Esophagus squamous epithelium (tissue), 5 donors: ENCODE results near the gene ACAP3. TPM values are rescaled to one million over a fixed set of nuclear protein-coding genes. Genes with fewer than 3 reads are reported as not detected.

ENCODE experiments used
- DNase-seq: peaks from one replicate; lab custom pipeline; 2025; lab: John Stamatoyannopoulos, UW
- H3K27ac ChIP-seq, 4 donors: fragments of 200-600 bp; sonication (generic); one replicate each; pipeline ENCODE4 v1.5.1; 2016 to 2019; ENCODE audit warnings: mild to moderate bottlenecking in 1 of 4
- H3K27me3 ChIP-seq, 4 donors: fragments of 200-600 bp; sonication (generic); 1 replicate in 3 of 4; 2 replicates in 1 of 4; pipeline versions ENCODE4 v1.5.1 to v1.6.0; 2017 to 2021; ENCODE audit warnings: antibody characterized with exemption in 1 of 4
- H3K36me3 ChIP-seq, 3 donors: fragments of 200-600 bp; sonication (generic); one replicate each; pipeline ENCODE4 v1.5.1; 2016 to 2019
- H3K4me1 ChIP-seq, 3 donors: fragments of 200-600 bp; sonication (generic); one replicate each; pipeline ENCODE4 v1.5.1; 2017 to 2019
- H3K4me3 ChIP-seq, 4 donors: fragments of 200-600 bp; sonication (generic); 1 replicate in 3 of 4; 2 replicates in 1 of 4; pipeline ENCODE4 v1.5.1; 2016 to 2019; ENCODE audit warnings: mild to moderate bottlenecking in 2 of 4, moderate library complexity in 1 of 4
- H3K9me3 ChIP-seq, 3 donors: fragments of 200-600 bp; sonication (generic); one replicate each; pipeline ENCODE4 v1.5.1; 2016 to 2019
- CTCF ChIP-seq, 6 experiments: fragments of 450-650 bp in 4 of 6; fragments of 200-600 bp in 2 of 6; sonication (generic) in 2 of 6; IDR thresholded peaks; one replicate each; pipeline ENCODE4 v1.5.1; 2016 to 2019; ENCODE audit warnings: antibody characterized with exemption in 6 of 6, mild to moderate bottlenecking in 4 of 6, moderate library complexity in 4 of 6
- POLR2A ChIP-seq, 4 donors: fragments of 450-650 bp; IDR thresholded peaks; one replicate each; pipeline ENCODE4 v1.6.1; 2017; ENCODE audit warnings: antibody characterized with exemption in 4 of 4, mild to moderate bottlenecking in 4 of 4, moderate library complexity in 3 of 4
- WGBS, 2 donors: methylation state at CpG; one replicate each; pipeline ENCODE4 v1.1.5; 2018; 5-methylcytosine and 5-hydroxymethylcytosine counted together
- intact Hi-C: fragments of 100-400 bp; cut with DNase I; formaldehyde crosslinking; loops from one replicate; pipeline ENCODE4 v1.15.0; 2022
- small RNA-seq, 4 donors: library from RNA; depleted of rRNA; stranded (forward); fragments of <200 nt; gene quantifications; one replicate each; pipeline ENCODE3, GENCODE V24; 2016
- total RNA-seq, 4 donors: library from RNA; depleted of rRNA; stranded (reverse); fragments of >200 nt; gene quantifications; one replicate each; pipeline ENCODE4 v1.1.0, GENCODE V29; 2016
- donor health status: DM: yes; HTN: yes; CAD: no.

ACAP3 gene
- total RNA-seq, 4 donors from 2014 or later = 36.4 to 66.7 (median 56.9) TPM

GRCh38 chr1:1244192-1244811, 63.4 kb downstream of the ACAP3 start:
- no peak for DNase-seq
- H3K9me3 ChIP-seq = no peaks in the 10 kb centered on the region
- intact Hi-C loops = loop anchor here (10.0 kb wide), 1 partner anchor 120 kb away; no protein-coding TSS in a partner anchor
- H3K27me3 ChIP-seq = peaks cover 0 to 65% (median 13%) of the 10 kb centered on the region in 4 donors
- H3K36me3 ChIP-seq = no peaks in the 10 kb centered on the region
- H3K4me3 ChIP-seq = no peak overlapping the region
- H3K27ac ChIP-seq = no peak overlapping the region
- H3K4me1 ChIP-seq = peaks cover 13 to 37% (median 13%) of the 10 kb centered on the region in 3 donors
- WGBS, 2 donors = 59 to 82% methylated on average over 5 to 18 of the region's 30 CpGs
- TF ChIP-seq POLR2A (IDR thresholded peaks at IDR 0.05) = no peak
- TF ChIP-seq CTCF (IDR thresholded peaks at IDR 0.05) = no peak

- no peaks in the 10 kb centered on the region for H3K36me3 ChIP-seq
- H3K4me1 ChIP-seq = peaks cover 13 to 42% (median 14%) of the 10 kb centered on the region in 3 donors
- no peak overlapping the region for H3K4me3 ChIP-seq
- H3K27me3 ChIP-seq = peaks cover 0 to 70% (median 15%) of the 10 kb centered on the region in 4 donors
- 20% methylated on average over 1 of the region's 23 CpGs; no CpG with 5 or more reads in 1 of the 2 donors for WGBS, 2 donors
- DNase-seq = no peak
- intact Hi-C loops = loop anchor here (10.0 kb wide), 1 partner anchor 119 kb away; no protein-coding TSS in a partner anchor
- no peaks in the 10 kb centered on the region for H3K9me3 ChIP-seq
- H3K27ac ChIP-seq = no peak overlapping the region
- no peak for TF ChIP-seq POLR2A (IDR thresholded peaks at IDR 0.05)
- TF ChIP-seq CTCF (IDR thresholded peaks at IDR 0.05) = no peak
Measured at GRCh38 chr1:1243807-1244191, 63.9 kb downstream of the ACAP3 start.

GRCh38 chr1:1243266-1243660, 64.5 kb downstream of the ACAP3 start:
- intact Hi-C loops = loop anchor here (10.0 kb wide), 1 partner anchor 118 kb away; no protein-coding TSS in a partner anchor
- no peaks in the 10 kb centered on the region for H3K9me3 ChIP-seq
- WGBS, 2 donors = 90% methylated on average over 2 of the region's 23 CpGs; no CpG with 5 or more reads in 1 of the 2 donors
- H3K27me3 ChIP-seq = peaks cover 0 to 75% (median 20%) of the 10 kb centered on the region in 4 donors
- no peak overlapping the region for H3K4me3 ChIP-seq
- no peak overlapping the region for H3K27ac ChIP-seq
- DNase-seq = no peak
- H3K4me1 ChIP-seq = peaks cover 13 to 47% (median 19%) of the 10 kb centered on the region in 3 donors
- no peak for TF ChIP-seq CTCF (IDR thresholded peaks at IDR 0.05)
- TF ChIP-seq POLR2A (IDR thresholded peaks at IDR 0.05) = no peak
- H3K36me3 ChIP-seq = no peaks in the 10 kb centered on the region

- WGBS, 2 donors = 40 to 100% methylated on average over 1 of the region's 41 CpGs
- TF ChIP-seq CTCF (IDR thresholded peaks at IDR 0.05) (no peak), POLR2A (IDR thresholded peaks at IDR 0.05) (no peak)
Measured at GRCh38 chr1:1242461-1243265, 65.1 kb downstream of the ACAP3 start.

More at GRCh38 chr1:1242461-1243265, 65.1 kb downstream of the ACAP3 start:
- Histone ChIP-seq H3K27me3 (peaks cover 0 to 75% (median 22%) of the 10 kb centered on the region in 4 donors), H3K36me3 (no peaks in the 10 kb centered on the region), H3K9me3 (no peaks in the 10 kb centered on the region), H3K4me1 (peaks cover 13 to 53% (median 25%) of the 10 kb centered on the region in 3 donors), H3K27ac (no peak overlapping the region), H3K4me3 (no peak overlapping the region)
- intact Hi-C loops = loop anchor here (10.0 kb wide), 1 partner anchor 118 kb away; no protein-coding TSS in a partner anchor
- no peak for DNase-seq

Small RNA genes within 50 kb of the gene (small RNA-seq; reads per million reads assigned to genes)
- gene MIR6726 = 0 to 50.8 (median 0.16) reads per million in 4 donors

Other genes starting within 250 kb of the ACAP3 start
- gene RNF223, start 233.6 kb downstream of the ACAP3 start, total RNA-seq = 10 to 100 TPM; 11.8 to 25.3 (median 12.3) TPM
- 10 to 100 TPM in 3 of 4 donors, 1 to 10 TPM in 1; 6.9 to 19.6 (median 14.7) TPM for gene C1orf159, start 191.8 kb downstream of the ACAP3 start, total RNA-seq
- under 1 TPM in 2 of 4 donors, not detected in 2; 0.19 to 0.44 TPM for gene TTLL10, start 134.1 kb downstream of the ACAP3 start, total RNA-seq
- 10 to 100 TPM in 1 of 4 donors, 1 to 10 TPM in 3; 2.0 to 21.0 (median 2.8) TPM for gene TNFRSF18, start 101.3 kb downstream of the ACAP3 start, total RNA-seq
- gene TNFRSF4, start 93.8 kb downstream of the ACAP3 start, total RNA-seq = 1 to 10 TPM in 1 of 4 donors, under 1 TPM in 2, not detected in 1; 0.40 to 1.3 (median 0.57) TPM
- gene SDF4, start 75.9 kb downstream of the ACAP3 start, total RNA-seq = 10 to 100 TPM; 65.0 to 75.4 (median 67.6) TPM
- gene B3GALT6, start 75.7 kb downstream of the ACAP3 start, total RNA-seq = 10 to 100 TPM; 13.5 to 17.5 (median 15.6) TPM
- 1 to 10 TPM in 2 of 4 donors, under 1 TPM in 1, not detected in 1; 0.79 to 3.0 (median 1.7) TPM for gene C1QTNF12, start 61.2 kb downstream of the ACAP3 start, total RNA-seq
- gene UBE2J2, start 34.1 kb downstream of the ACAP3 start, total RNA-seq = 10 to 100 TPM; 32.6 to 54.3 (median 42.5) TPM
- 1 to 10 TPM; 1.1 to 8.3 (median 1.5) TPM for gene SCNN1D, start 27.5 kb downstream of the ACAP3 start, total RNA-seq
- gene PUSL1, start 667 bp upstream of the ACAP3 start, total RNA-seq = 10 to 100 TPM; 20.0 to 52.5 (median 33.2) TPM
- 10 to 100 TPM; 61.5 to 82.0 (median 63.6) TPM for gene INTS11, start 16.7 kb upstream of the ACAP3 start, total RNA-seq
- gene CPTP, start 16.9 kb upstream of the ACAP3 start, total RNA-seq = 10 to 100 TPM; 27.7 to 75.2 (median 33.4) TPM
- under 1 TPM; 0.13 to 0.57 (median 0.30) TPM for gene TAS1R3, start 23.4 kb upstream of the ACAP3 start, total RNA-seq
- gene DVL1, start 41.5 kb upstream of the ACAP3 start, total RNA-seq = 100 to 1,000 TPM in 1 of 4 donors, 10 to 100 TPM in 3; 63.5 to 111 (median 88.0) TPM
- gene MXRA8, start 50.6 kb upstream of the ACAP3 start, total RNA-seq = 10 to 100 TPM in 2 of 4 donors, 1 to 10 TPM in 1, under 1 TPM in 1; 0.45 to 33.8 (median 12.8) TPM
- gene AURKAIP1, start 67.3 kb upstream of the ACAP3 start, total RNA-seq = 100 to 1,000 TPM in 3 of 4 donors, 10 to 100 TPM in 1; 92.7 to 134 (median 123) TPM
- gene CCNL2, start 91.4 kb upstream of the ACAP3 start, total RNA-seq = 100 to 1,000 TPM in 2 of 4 donors, 10 to 100 TPM in 2; 42.5 to 213 (median 104) TPM
- gene MRPL20, start 99.4 kb upstream of the ACAP3 start, total RNA-seq = 100 to 1,000 TPM in 3 of 4 donors, 10 to 100 TPM in 1; 98.0 to 157 (median 116) TPM
- 10 to 100 TPM in 2 of 4 donors, 1 to 10 TPM in 2; 4.7 to 28.3 (median 14.4) TPM for gene ANKRD65, start 113.3 kb upstream of the ACAP3 start, total RNA-seq
- 10 to 100 TPM; 20.0 to 55.0 (median 34.6) TPM for gene VWA1, start 127.8 kb upstream of the ACAP3 start, total RNA-seq
- gene ATAD3C, start 141.8 kb upstream of the ACAP3 start, total RNA-seq = under 1 TPM; under 0.01 to 1.00 (median 0.28) TPM
- gene ATAD3B, start 163.8 kb upstream of the ACAP3 start, total RNA-seq = 10 to 100 TPM in 3 of 4 donors, 1 to 10 TPM in 1; 9.9 to 40.1 (median 24.1) TPM
- gene ATAD3A, start 204.2 kb upstream of the ACAP3 start, total RNA-seq = 10 to 100 TPM; 27.0 to 53.8 (median 32.6) TPM
- 1 to 10 TPM in 1 of 4 donors, not detected in 3; 2.7 TPM for gene TMEM240, start 232.7 kb upstream of the ACAP3 start, total RNA-seq